HEK293 (cell line): ENCODE results near the gene STAB1.

Experiments used
- CTCF ChIA-PET: fragments of 350-600 bp; formaldehyde crosslinking; extraction: SDS; loops from one replicate; lab custom pipeline; 2021; ENCODE audit warnings: antibody characterized with exemption; lab: Yijun Ruan, JAX
- POLR2A ChIA-PET: fragments of 300-600 bp; formaldehyde crosslinking; extraction: SDS; loops from one replicate; lab custom pipeline; 2020; ENCODE audit warnings: antibody characterized with exemption, inconsistent platforms; lab: Yijun Ruan, JAX
- H3K27ac ChIP-seq: fragments of 200-500 bp; sonication (Bioruptor generic); 2 replicates; pipeline ENCODE4 v1.5.1; 2014; ENCODE audit warnings: low read depth, low read length, control low read depth, inconsistent platforms; ENCODE audit errors: extremely low read depth
- H3K36me3 ChIP-seq, 2 experiments: fragments of 200-500 bp in 1 of 2; sonication (Bioruptor generic) in 1 of 2; 1 replicate in 1 of 2; 2 replicates in 1 of 2; pipeline ENCODE4 v1.5.1; 2014 to 2017; ENCODE audit warnings: inconsistent platforms in 2 of 2, low read length in 2 of 2; ENCODE audit not compliant: control insufficient read depth in 2 of 2, insufficient read depth in 1 of 2
- H3K4me1 ChIP-seq: fragments of 200-500 bp; sonication (Bioruptor generic); 2 replicates; pipeline ENCODE4 v1.5.1; 2014; ENCODE audit warnings: mild to moderate bottlenecking, low read length, inconsistent platforms; ENCODE audit not compliant: control insufficient read depth, insufficient read depth
- H3K4me3 ChIP-seq: 2 replicates; pipeline ENCODE4 v1.5.1; 2011; ENCODE audit warnings: low read depth, mild to moderate bottlenecking, control low read depth, low read length, moderate library complexity
- H3K9me3 ChIP-seq: fragments of 200-500 bp; sonication (Bioruptor generic); 2 replicates; pipeline ENCODE4 v1.5.1; 2014; ENCODE audit warnings: low read depth, low read length, inconsistent platforms; ENCODE audit not compliant: control insufficient read depth, insufficient read depth
- CTCF ChIP-seq: fragments of 450-650 bp; formaldehyde crosslinking; IDR thresholded peaks from 2 replicates; pipeline ENCODE4 v1.5.1; 2016; ENCODE audit warnings: missing biosample characterization, missing genetic modification characterization
- GLIS1 ChIP-seq: fragments of 450-650 bp; formaldehyde crosslinking; IDR thresholded peaks from 2 replicates; pipeline ENCODE4 v1.5.1; 2016; ENCODE audit warnings: missing biosample characterization, missing genetic modification characterization
- KLF10 ChIP-seq: fragments of 450-650 bp; IDR thresholded peaks from 2 replicates; pipeline ENCODE4 v1.5.1; 2018; ENCODE audit warnings: missing biosample characterization, mild to moderate bottlenecking, missing genetic modification characterization
- SALL2 ChIP-seq: fragments of 450-650 bp; formaldehyde crosslinking; IDR thresholded peaks from 2 replicates; pipeline ENCODE4 v1.5.0; 2017; ENCODE audit warnings: missing biosample characterization, mild to moderate bottlenecking, missing genetic modification characterization, borderline replicate concordance
- SCRT1 ChIP-seq: fragments of 450-650 bp; formaldehyde crosslinking; IDR thresholded peaks from 2 replicates; pipeline ENCODE4 v1.5.1; 2016; ENCODE audit warnings: missing biosample characterization, missing genetic modification characterization, borderline replicate concordance
- SP3 ChIP-seq: fragments of 450-650 bp; formaldehyde crosslinking; IDR thresholded peaks from 2 replicates; pipeline ENCODE4 v1.5.1; 2016; ENCODE audit warnings: missing biosample characterization, missing genetic modification characterization
- TSHZ1 ChIP-seq: fragments of 450-650 bp; formaldehyde crosslinking; IDR thresholded peaks from 2 replicates; pipeline ENCODE4 v1.5.1; 2016; ENCODE audit warnings: missing biosample characterization, missing genetic modification characterization, borderline replicate concordance
- ZBTB21 ChIP-seq: fragments of 450-650 bp; formaldehyde crosslinking; IDR thresholded peaks from 2 replicates; pipeline ENCODE4 v1.5.1; 2017; ENCODE audit warnings: missing biosample characterization, missing genetic modification characterization
- ZBTB48 ChIP-seq: fragments of 450-650 bp; formaldehyde crosslinking; IDR thresholded peaks from 2 replicates; pipeline ENCODE4 v1.5.1; 2016; ENCODE audit warnings: missing biosample characterization, missing genetic modification characterization
- ZFP41 ChIP-seq: fragments of 450-650 bp; formaldehyde crosslinking; IDR thresholded peaks from 2 replicates; pipeline ENCODE4 v1.5.1; 2016; ENCODE audit warnings: missing biosample characterization, missing genetic modification characterization, borderline replicate concordance
- ZNF10 ChIP-seq: fragments of 450-650 bp; formaldehyde crosslinking; IDR thresholded peaks from 2 replicates; pipeline ENCODE4 v1.5.1; 2017; ENCODE audit warnings: missing biosample characterization, missing genetic modification characterization
- ZNF114 ChIP-seq: fragments of 450-650 bp; formaldehyde crosslinking; IDR thresholded peaks from 2 replicates; pipeline ENCODE4 v1.5.0; 2017; ENCODE audit warnings: missing biosample characterization, missing genetic modification characterization
- ZNF169 ChIP-seq: fragments of 450-650 bp; formaldehyde crosslinking; IDR thresholded peaks from 2 replicates; pipeline ENCODE4 v1.5.1; 2016; ENCODE audit warnings: missing biosample characterization, missing genetic modification characterization
- ZNF19 ChIP-seq: fragments of 450-650 bp; formaldehyde crosslinking; IDR thresholded peaks from 2 replicates; pipeline ENCODE4; 2016; ENCODE audit warnings: missing biosample characterization, missing genetic modification characterization, low read depth
- ZNF202 ChIP-seq: fragments of 450-650 bp; formaldehyde crosslinking; IDR thresholded peaks from 2 replicates; pipeline ENCODE4 v1.5.1; 2016; ENCODE audit warnings: missing biosample characterization, missing genetic modification characterization, borderline replicate concordance
- ZNF211 ChIP-seq: fragments of 450-650 bp; formaldehyde crosslinking; IDR thresholded peaks from 2 replicates; pipeline ENCODE4 v1.5.1; 2016; ENCODE audit warnings: low read depth, missing biosample characterization, missing genetic modification characterization

STAB1 gene

GRCh38 chr3:52446631-52447511, 48.3 kb upstream of the STAB1 start (continued):
- TF ChIP-seq ZNF169 (tag by site-specific recombination) = no peak
- TF ChIP-seq SALL2 (tag by site-specific recombination) = no peak
- no peak for TF ChIP-seq KLF10
- TF ChIP-seq GLIS1 = peak; percentile 71
- no peak for TF ChIP-seq SP3
- no peak for TF ChIP-seq ZBTB21
- TF ChIP-seq SCRT1 (tag by site-specific recombination) = no peak
- TF ChIP-seq ZBTB48 (tag by site-specific recombination) = peak; percentile 83
- no peak for TF ChIP-seq ZNF211 (tag by site-specific recombination)
- TF ChIP-seq TSHZ1 (tag by site-specific recombination) = no peak
- TF ChIP-seq CTCF (tag by site-specific recombination) = peak; percentile 75
- no peak for TF ChIP-seq ZFP41
- no peak for TF ChIP-seq ZNF202 (tag by site-specific recombination)
- no peak for TF ChIP-seq ZNF10 (tag by site-specific recombination)

GRCh38 chr3:52447512-52448355, 47.4 kb upstream of the STAB1 start:
- H3K9me3 ChIP-seq = no peaks in the 10 kb centered on the region
- no peak overlapping the region for H3K4me3 ChIP-seq
- POLR2A ChIA-PET = interaction anchor here (0.6 kb wide), 1 partner anchor 365 kb away, joined by 3 read pairs; no protein-coding TSS in a partner anchor
- H3K36me3 ChIP-seq = no peaks in the 10 kb centered on the region
- TF ChIP-seq ZNF114 (no peak), ZNF19 (tag by site-specific recombination) (no peak)
- H3K4me1 ChIP-seq = no peaks in the 10 kb centered on the region
- CTCF ChIA-PET = interaction anchor here (0.5 to 7.9 kb wide), 19 partner anchors 9 to 713 kb away, joined by 3 to 97 read pairs (median 4); no protein-coding TSS in a partner anchor
- H3K27ac ChIP-seq = no peak overlapping the region
